ENCODE measurements around the gene HOXB1.

Gene HOXB1

DNA sequence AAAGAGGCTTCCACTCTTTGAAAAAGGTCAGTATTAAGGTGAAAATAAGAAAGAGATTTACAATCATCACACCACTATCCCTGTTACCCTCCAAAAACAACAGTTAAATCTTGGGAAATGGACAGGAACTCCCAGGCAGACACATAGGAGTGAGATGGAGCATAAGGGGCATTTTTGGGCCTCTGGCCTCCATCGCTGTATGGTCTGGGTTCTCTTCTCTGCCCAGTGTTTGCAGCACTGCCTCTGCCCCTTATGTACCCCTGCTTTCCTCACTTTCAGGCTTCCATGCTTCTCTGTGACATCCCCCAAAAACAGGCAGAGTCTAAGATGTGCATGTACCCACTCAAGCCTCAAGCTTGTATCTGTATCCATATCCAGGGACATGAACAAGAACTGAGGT, 14.7 kb upstream of the HOXB1 start:
- TF ChIP-seq TAF1 (IDR thresholded peaks at IDR 0.05; ENCODE audit: borderline replicate concordance, low read depth, low read length) (no peak), POLR2A (IDR thresholded peaks at IDR 0.05; ENCODE audit: low read depth, low read length) (no peak), POLR2AphosphoS5 (IDR thresholded peaks at IDR 0.05; ENCODE audit: low read depth, low read length) (no peak)
- no peak for DNase-seq (ENCODE audit: insufficient read length)
- FAIRE-seq, result peak; percentile 65

DNA sequence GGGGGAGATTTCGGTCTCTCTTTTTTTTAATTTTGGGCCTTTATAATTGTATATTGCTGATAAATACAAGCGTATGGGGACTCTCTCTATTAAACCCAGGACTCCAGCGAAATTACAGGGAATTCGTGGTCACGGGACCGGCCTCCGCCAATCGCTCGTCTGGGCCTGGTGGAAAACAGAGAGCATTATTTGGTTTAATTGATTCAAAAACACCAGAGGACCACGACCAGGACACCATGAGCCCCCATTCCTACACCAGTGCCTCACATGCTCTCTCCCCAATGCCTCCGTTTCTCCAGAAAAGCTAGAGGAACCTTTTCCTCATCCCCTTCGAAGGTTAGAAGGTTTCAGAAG, 14.2 kb upstream of the HOXB1 start, which contains the start of gene HOXB2:
TSS of gene HOXB2 (minus strand) at position 88 of the 354 bp plus-strand sequence. CDS start 198 bp downstream, outside the sequence.
- TF ChIP-seq POLR2AphosphoS5 (IDR thresholded peaks at IDR 0.05; ENCODE audit: low read depth, low read length) (no peak), TAF1 (IDR thresholded peaks at IDR 0.05; ENCODE audit: borderline replicate concordance, low read depth, low read length) (no peak), POLR2A (IDR thresholded peaks at IDR 0.05; ENCODE audit: low read depth, low read length) (no peak)
- peak; percentile 24 for FAIRE-seq

DNA sequence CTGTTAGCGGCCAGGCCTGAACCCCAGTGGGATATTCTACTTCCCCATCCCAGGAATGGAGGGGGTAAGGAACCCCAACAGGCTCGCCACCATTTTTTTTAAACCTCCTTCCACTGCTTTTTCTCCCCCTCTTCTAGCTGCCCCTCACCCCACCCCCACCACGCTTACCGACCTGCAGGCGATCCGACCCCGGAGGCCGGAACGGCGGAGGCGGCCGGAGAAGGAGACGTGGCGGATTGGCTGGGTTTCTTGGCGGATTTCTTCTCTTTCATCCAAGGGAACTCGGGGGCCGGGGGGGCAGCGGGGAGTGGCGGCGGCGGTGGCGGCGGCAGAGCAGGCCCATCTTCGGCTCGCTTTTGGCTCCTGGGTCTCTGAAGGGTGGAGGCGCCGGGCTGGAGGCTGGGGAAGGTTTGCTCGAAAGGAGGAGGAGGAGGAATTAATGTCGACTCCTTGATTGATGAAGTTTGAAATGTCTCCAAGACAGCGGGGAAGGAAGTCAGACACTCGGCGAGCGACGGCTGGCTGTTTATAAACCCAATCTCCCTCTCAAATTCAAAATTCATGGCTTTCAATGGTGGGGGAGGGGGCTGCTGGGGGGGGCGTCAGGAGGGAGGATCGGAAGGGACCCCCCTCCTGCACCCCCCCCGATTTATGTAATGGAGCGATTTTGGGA, 13.7 kb upstream of the HOXB1 start:
- DNase-seq (ENCODE audit: insufficient read length) (no peak), FAIRE-seq (peak; percentile 53)
- no peak for TF ChIP-seq POLR2A (IDR thresholded peaks at IDR 0.05; ENCODE audit: low read depth, low read length)
- no peak for TF ChIP-seq POLR2AphosphoS5 (IDR thresholded peaks at IDR 0.05; ENCODE audit: low read depth, low read length)
- no peak for TF ChIP-seq TAF1 (IDR thresholded peaks at IDR 0.05; ENCODE audit: borderline replicate concordance, low read depth, low read length)

More for the DNA sequence above, 14.2 kb upstream of the HOXB1 start, which contains the start of gene HOXB2:
- DNase-seq (ENCODE audit: insufficient read length), result no peak

DNA sequence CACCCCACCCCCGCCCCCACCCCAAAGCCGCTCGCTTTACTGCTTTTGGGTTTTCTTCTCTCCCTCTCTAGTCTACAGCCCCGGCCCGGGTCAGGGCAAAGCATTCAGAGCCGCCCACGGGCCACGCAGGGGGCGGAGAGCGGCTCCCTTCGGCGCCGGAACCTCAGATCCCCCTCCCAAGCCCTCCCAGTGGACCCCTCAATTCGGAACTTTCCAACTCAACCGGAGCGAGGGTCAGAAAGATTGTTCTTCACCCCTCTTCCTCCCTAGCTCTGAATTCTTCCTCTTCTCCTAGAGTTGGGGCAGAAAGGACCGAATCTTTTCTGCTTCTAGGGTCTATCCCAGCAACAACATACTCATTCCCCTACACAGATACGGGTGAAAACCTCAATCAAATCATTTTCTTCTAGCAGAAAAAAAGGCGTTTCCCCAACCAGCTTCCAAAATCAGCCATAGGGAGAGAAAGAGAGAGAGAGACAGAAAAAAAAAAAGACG, 13.1 kb upstream of the HOXB1 start:
- TF ChIP-seq POLR2AphosphoS5 (IDR thresholded peaks at IDR 0.05; ENCODE audit: low read depth, low read length) (no peak), POLR2A (IDR thresholded peaks at IDR 0.05; ENCODE audit: low read depth, low read length) (no peak), TAF1 (IDR thresholded peaks at IDR 0.05; ENCODE audit: borderline replicate concordance, low read depth, low read length) (no peak)
- DNase-seq (ENCODE audit: insufficient read length) (no peak), FAIRE-seq (no peak)

DNA sequence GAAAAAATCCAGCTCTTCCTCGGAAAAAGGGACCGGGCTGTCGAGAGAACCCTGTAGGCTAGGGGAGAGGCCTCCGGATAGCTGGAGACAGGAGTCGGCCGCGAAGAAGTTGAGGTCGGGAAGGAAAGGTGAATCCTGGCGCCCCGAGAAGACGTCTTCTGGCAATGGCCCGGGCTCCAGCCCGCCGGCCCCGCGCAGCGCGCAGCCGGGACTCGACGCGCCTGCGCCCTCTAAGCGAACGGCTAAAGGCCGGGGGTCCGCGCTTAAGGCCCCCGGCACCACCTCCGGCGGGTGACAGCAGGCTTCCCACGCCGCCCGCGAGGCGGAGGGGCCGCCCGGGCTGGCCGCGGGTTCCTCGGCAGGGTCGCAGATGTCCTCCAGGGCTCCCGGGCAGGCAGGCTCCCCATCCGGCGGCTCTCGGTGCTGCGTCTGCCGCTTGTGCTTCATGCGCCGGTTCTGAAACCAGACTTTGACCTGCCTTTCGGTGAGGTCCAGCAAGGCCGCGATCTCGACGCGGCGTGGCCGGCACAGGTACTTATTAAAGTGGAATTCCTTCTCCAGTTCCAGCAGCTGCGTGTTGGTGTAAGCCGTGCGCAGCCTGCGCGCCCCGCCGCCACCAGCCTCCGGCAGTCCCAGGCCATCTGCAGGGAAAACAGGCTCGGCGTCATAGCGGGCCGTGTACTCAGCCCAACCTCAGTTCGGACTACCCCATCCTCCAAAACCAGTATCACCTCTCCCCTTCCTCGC, 12.5 kb upstream of the HOXB1 start:
- no peak for TF ChIP-seq POLR2AphosphoS5 (IDR thresholded peaks at IDR 0.05; ENCODE audit: low read depth, low read length)
- peak; percentile 53; the same call in 1 of the 2 replicates for TF ChIP-seq TAF1 (IDR thresholded peaks at IDR 0.05; ENCODE audit: borderline replicate concordance, low read depth, low read length)
- no peak for TF ChIP-seq POLR2A (IDR thresholded peaks at IDR 0.05; ENCODE audit: low read depth, low read length)
- DNase-seq (ENCODE audit: insufficient read length) (peak; percentile 71), FAIRE-seq (peak; percentile 74)

DNA sequence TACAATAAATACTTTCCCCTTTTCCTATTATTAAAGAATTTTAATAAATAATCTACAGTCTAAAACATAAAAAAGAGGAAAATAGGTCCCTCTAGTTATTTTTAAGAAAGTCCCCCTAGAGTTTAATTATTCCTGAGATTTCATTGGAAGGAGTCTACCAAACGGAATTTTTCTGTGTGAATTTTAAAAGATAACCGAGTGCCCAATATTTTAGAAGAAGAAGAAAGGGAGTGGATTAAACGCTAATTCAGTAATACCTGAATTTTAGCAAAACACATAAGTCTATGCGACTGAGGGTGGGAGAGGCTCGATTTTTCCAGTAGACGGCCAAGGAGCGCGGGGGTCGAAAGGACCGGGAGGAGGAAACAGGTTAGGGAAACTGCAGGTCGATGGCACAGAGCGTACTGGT, 11.9 kb upstream of the HOXB1 start:
- TF ChIP-seq POLR2A (IDR thresholded peaks at IDR 0.05; ENCODE audit: low read depth, low read length), result no peak
- TF ChIP-seq TAF1 (IDR thresholded peaks at IDR 0.05; ENCODE audit: borderline replicate concordance, low read depth, low read length), result no peak
- no peak for TF ChIP-seq POLR2AphosphoS5 (IDR thresholded peaks at IDR 0.05; ENCODE audit: low read depth, low read length)
- DNase-seq (ENCODE audit: insufficient read length), result no peak
- no peak for FAIRE-seq

DNA sequence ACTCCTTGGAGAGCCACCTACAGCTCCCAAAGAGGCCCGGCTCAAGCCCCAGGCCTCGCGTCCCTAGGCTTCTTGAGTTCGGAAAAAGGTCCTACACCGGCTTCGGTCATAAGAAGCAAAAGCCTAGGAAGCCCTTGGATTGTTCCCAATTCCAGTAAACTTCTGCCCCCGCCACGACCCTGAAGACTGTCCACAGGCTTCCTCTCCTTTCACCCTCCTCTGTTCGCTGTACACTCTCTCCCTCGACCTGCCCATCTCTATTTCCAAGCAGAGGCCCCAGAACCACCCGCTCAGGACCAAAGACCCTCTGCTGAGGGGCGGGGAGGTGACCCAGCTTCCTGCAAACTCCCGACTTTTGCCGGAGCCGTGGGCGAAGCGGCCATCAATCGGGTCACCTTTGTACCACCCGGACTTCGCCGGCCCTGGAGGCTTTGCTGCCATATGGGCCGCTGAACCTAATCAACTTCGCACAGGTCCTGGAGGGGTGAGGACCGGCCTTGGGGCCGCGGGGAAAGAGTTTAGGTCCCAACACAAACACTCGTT, 11.4 kb upstream of the HOXB1 start:
- DNase-seq (ENCODE audit: insufficient read length), result no peak
- peak; percentile 68 for FAIRE-seq
- TF ChIP-seq POLR2AphosphoS5 (IDR thresholded peaks at IDR 0.05; ENCODE audit: low read depth, low read length), result no peak
- TF ChIP-seq TAF1 (IDR thresholded peaks at IDR 0.05; ENCODE audit: borderline replicate concordance, low read depth, low read length), result no peak
- no peak; the same call in 1 of the 2 replicates for TF ChIP-seq POLR2A (IDR thresholded peaks at IDR 0.05; ENCODE audit: low read depth, low read length)

DNA sequence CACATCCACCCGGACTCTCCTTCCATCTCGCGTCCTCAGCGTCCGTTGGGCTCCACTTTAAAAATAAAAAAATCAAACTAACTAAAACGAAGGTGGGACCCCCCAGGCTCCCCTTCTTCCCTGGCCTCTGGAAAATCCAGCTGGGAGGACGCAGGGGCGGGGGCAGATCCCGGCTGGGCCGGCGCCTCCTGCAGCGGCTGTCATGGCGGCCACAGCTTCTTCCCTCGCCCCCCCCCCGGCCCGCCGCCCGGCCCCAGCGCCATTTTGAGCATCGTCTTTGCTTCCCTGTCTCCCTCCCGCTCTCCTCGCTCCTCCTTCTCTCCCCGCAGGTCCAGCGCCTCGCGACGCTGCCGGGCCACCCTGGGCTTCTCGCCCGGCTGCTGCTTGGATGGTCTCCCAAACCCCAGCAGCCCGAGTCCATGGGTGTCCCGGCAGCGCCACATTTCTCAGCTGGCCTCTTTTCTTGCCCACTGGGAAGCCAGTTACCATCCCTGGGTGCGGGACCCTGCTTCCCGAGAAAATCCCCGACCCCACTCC, 10.8 kb upstream of the HOXB1 start:
- DNase-seq (ENCODE audit: insufficient read length) (no peak), FAIRE-seq (no peak)
- TF ChIP-seq POLR2A (IDR thresholded peaks at IDR 0.05; ENCODE audit: low read depth, low read length), result no peak
- TF ChIP-seq POLR2AphosphoS5 (IDR thresholded peaks at IDR 0.05; ENCODE audit: low read depth, low read length), result no peak
- no peak for TF ChIP-seq TAF1 (IDR thresholded peaks at IDR 0.05; ENCODE audit: borderline replicate concordance, low read depth, low read length)

DNA sequence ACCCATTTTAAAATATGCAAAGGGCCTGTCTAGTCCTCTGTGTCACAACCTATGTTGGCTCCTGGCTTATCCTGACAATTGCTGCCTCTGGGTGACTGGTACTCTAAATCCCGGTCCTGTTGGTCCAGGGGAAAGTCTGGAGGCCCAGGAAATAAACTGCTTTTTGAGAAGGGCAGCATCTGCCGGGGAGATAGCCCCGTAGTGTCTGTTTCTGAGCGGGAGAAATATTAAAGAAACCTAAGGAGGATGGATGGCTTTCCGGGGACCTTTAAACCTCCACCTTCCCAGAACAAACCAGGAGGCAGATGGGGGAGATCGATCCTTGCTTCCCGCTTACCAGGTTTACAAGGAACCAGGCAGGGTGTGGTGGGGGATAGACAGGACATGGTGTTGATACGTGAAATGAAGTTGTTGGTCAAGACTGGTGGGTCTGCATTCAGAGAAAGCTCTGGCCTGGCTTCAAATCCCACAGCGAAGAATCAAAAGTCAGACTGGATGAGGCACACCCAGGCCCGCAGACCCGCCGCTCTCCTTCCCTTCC, 10.3 kb upstream of the HOXB1 start:
- DNase-seq (ENCODE audit: insufficient read length) (no peak), FAIRE-seq (peak; percentile 27)
- TF ChIP-seq POLR2A (IDR thresholded peaks at IDR 0.05; ENCODE audit: low read depth, low read length), result no peak
- TF ChIP-seq TAF1 (IDR thresholded peaks at IDR 0.05; ENCODE audit: borderline replicate concordance, low read depth, low read length), result no peak
- TF ChIP-seq POLR2AphosphoS5 (IDR thresholded peaks at IDR 0.05; ENCODE audit: low read depth, low read length), result no peak

DNA sequence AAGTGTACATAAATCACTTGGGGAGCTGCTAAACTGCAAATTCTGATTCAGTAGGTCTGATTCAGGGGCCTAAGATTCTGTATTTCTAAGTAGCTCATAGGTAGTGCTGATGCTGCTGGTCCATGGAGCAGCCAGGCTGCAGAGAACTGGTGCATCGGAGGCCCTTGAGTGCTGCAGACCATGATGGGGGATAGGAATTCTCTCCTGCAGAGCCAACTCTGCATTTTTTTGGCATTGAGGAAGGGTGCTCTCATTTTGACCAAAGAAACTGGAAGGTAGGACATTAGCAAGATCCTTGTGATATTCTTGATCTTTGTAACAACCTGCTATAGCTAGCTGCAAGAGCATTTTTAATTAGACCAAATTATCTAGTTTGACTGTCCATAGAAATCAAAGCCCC, 9.4 kb upstream of the HOXB1 start:
- DNase-seq (ENCODE audit: insufficient read length) (no peak), FAIRE-seq (peak; percentile 53)
- TF ChIP-seq POLR2AphosphoS5 (IDR thresholded peaks at IDR 0.05; ENCODE audit: low read depth, low read length) (no peak), TAF1 (IDR thresholded peaks at IDR 0.05; ENCODE audit: borderline replicate concordance, low read depth, low read length) (no peak), POLR2A (IDR thresholded peaks at IDR 0.05; ENCODE audit: low read depth, low read length) (no peak)

DNA sequence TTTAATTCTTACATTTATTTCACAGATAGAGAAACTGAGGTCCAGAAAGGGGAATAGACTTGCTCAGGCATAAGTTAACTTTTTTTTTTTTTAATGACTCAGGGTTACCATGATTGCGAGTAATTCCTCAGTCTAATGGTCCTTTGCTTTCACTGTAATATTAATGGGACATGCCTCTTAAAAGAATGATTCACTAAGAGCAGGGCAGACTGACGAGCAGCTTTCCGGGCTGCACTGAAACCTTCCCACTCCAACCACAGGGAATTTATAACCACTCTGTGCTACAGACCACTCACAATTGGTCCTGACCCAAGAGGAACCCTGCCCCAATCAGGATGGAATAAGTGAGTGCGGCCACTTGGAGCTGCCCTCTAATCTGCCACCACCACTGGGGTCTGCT, 8.4 kb upstream of the HOXB1 start:
- DNase-seq (ENCODE audit: insufficient read length) (no peak), FAIRE-seq (no peak)
- TF ChIP-seq TAF1 (IDR thresholded peaks at IDR 0.05; ENCODE audit: borderline replicate concordance, low read depth, low read length), result no peak
- TF ChIP-seq POLR2AphosphoS5 (IDR thresholded peaks at IDR 0.05; ENCODE audit: low read depth, low read length), result no peak
- no peak for TF ChIP-seq POLR2A (IDR thresholded peaks at IDR 0.05; ENCODE audit: low read depth, low read length)

All from GM12892 (cell line).